ENCODE data around the gene QSOX2.

QSOX2 gene

GRCh38 chr9:136186386-136186785 is 59.2 kb downstream of the QSOX2 start:
- DNase-seq = no peak

- no peak for DNase-seq
Measured at GRCh38 chr9:136185596-136186366, 59.8 kb downstream of the QSOX2 start.

- DNase-seq = no peak
Measured at GRCh38 chr9:136185066-136185465, 60.5 kb downstream of the QSOX2 start.

- DNase-seq = no peak
Measured at GRCh38 chr9:136182850-136183422, 62.7 kb downstream of the QSOX2 start.

GRCh38 chr9:136182420-136182787 is 63.2 kb downstream of the QSOX2 start:
- DNase-seq = no peak

- no peak for DNase-seq
Measured at GRCh38 chr9:136181784-136182419, 63.7 kb downstream of the QSOX2 start.

GRCh38 chr9:136180586-136180985 is 65.0 kb downstream of the QSOX2 start:
- DNase-seq = no peak

- DNase-seq = no peak
Measured at GRCh38 chr9:136179761-136180160, 65.9 kb downstream of the QSOX2 start.

- no peak for DNase-seq
Measured at GRCh38 chr9:136179101-136179616, 66.5 kb downstream of the QSOX2 start.

GRCh38 chr9:136178773-136179075 is 66.9 kb downstream of the QSOX2 start:
- no peak for DNase-seq

GRCh38 chr9:136178061-136178772 is 67.4 kb downstream of the QSOX2 start:
- DNase-seq = no peak

- DNase-seq = no peak
Measured at GRCh38 chr9:136177224-136177623, 68.4 kb downstream of the QSOX2 start.

- no peak for DNase-seq
Measured at GRCh38 chr9:136175616-136176197, 69.9 kb downstream of the QSOX2 start.

GRCh38 chr9:136174779-136175615 is 70.6 kb downstream of the QSOX2 start:
- no peak for DNase-seq

- DNase-seq = no peak
Measured at GRCh38 chr9:136173648-136174290, 71.8 kb downstream of the QSOX2 start.

- no peak for DNase-seq
Measured at GRCh38 chr9:136172412-136173079, 73.1 kb downstream of the QSOX2 start.

GRCh38 chr9:136171801-136172411 is 73.7 kb downstream of the QSOX2 start:
- DNase-seq = no peak

GRCh38 chr9:136171009-136171800 is 74.4 kb downstream of the QSOX2 start:
- DNase-seq = no peak

- DNase-seq = no peak
Measured at GRCh38 chr9:136170006-136170901, 75.4 kb downstream of the QSOX2 start.
